Suprapubic skin (tissue), 4 donors: Measurements from ENCODE around the gene ARHGAP30. TPM values are rescaled to one million over a fixed set of nuclear protein-coding genes. Genes with fewer than 3 reads are reported as not detected.

ENCODE experiments used
- DNase-seq, 2 donors: peaks; one replicate each; pipeline ENCODE4 v3.0.0-alpha.2; 2019; ENCODE audit warnings: low spot score in 2 of 2
- H3K27ac ChIP-seq: fragments of 200-600 bp; sonication (generic); one replicate; pipeline ENCODE4 v1.5.1; 2019
- H3K27me3 ChIP-seq: fragments of 200-600 bp; sonication (generic); one replicate; pipeline ENCODE4 v1.5.1; 2019
- H3K36me3 ChIP-seq: fragments of 200-600 bp; sonication (generic); one replicate; pipeline ENCODE4 v1.5.1; 2019
- H3K4me1 ChIP-seq: fragments of 200-600 bp; sonication (generic); one replicate; pipeline ENCODE4 v1.5.1; 2019
- H3K4me3 ChIP-seq: fragments of 200-600 bp; sonication (generic); one replicate; pipeline ENCODE4 v1.5.1; 2019; ENCODE audit warnings: mild to moderate bottlenecking
- H3K9me3 ChIP-seq: fragments of 200-600 bp; sonication (generic); one replicate; pipeline ENCODE4 v1.5.1; 2019
- EP300 ChIP-seq: sonication (generic); formaldehyde crosslinking; IDR thresholded peaks from one replicate; pipeline ENCODE4 v1.6.1; 2017; ENCODE audit warnings: antibody characterized with exemption
- POLR2A ChIP-seq, 2 donors: fragments of 450-650 bp; IDR thresholded peaks; one replicate each; pipeline ENCODE4 v1.6.1; 2017; ENCODE audit warnings: antibody characterized with exemption in 2 of 2, mild to moderate bottlenecking in 2 of 2, moderate library complexity in 2 of 2
- POLR2AphosphoS5 ChIP-seq, 3 donors: sonication (generic); formaldehyde crosslinking; IDR thresholded peaks; one replicate each; pipeline ENCODE4 v1.6.1; 2017; ENCODE audit warnings: antibody characterized with exemption in 3 of 3
- WGBS: methylation state at CpG from one replicate; pipeline ENCODE4 v1.1.5; 2018; 5-methylcytosine and 5-hydroxymethylcytosine counted together
- total RNA-seq, 4 donors: library from RNA; depleted of rRNA; stranded (reverse); fragments of >200 nt; gene quantifications; one replicate each; pipeline ENCODE4 v1.1.0, GENCODE V29; 2016
- TF ChIP-seq, protein P1 (sequence below), 2 donors: fragments of 200-600 bp in 1 of 2; fragments of 450-650 bp in 1 of 2; sonication (generic) in 1 of 2; IDR thresholded peaks; one replicate each; pipeline ENCODE4 v1.5.1; 2016 to 2019; ENCODE audit warnings: antibody characterized with exemption in 2 of 2, mild to moderate bottlenecking in 1 of 2, moderate library complexity in 1 of 2

Gene ARHGAP30
- total RNA-seq, 4 donors from 2014 or later: 12.3 to 46.2 (median 14.5) TPM

DNA sequence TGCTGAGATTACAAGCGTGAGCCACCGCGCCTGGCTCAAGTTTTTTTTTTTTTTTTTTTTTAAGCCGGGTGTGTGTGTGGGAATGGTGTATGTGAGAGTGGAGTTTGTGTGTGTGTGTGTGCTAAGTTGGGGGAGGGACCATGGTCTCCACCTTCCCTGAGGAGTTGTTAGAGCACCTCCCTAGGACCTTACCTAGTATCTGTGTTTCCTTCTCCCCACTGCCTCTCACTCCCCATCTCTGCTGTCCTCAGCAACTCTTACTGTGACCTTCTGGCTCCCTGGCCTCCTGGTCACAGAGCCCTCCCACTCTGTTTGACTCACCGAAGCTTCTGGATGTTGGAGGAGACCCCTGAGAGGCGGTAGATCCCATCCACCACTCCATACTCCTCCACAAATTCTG, 10.4 kb downstream of the ARHGAP30 start:
- Histone ChIP-seq H3K27ac (no peak overlapping the region), H3K9me3 (no peaks in the 10 kb centered on the region), H3K4me1 (no peaks in the 10 kb centered on the region), H3K36me3 (peaks cover 10% of the 10 kb centered on the region), H3K27me3 (peaks cover 8% of the 10 kb centered on the region), H3K4me3 (no peak overlapping the region)
- no peak for TF ChIP-seq POLR2AphosphoS5 (IDR thresholded peaks at IDR 0.05)
- TF ChIP-seq, protein P1, sequence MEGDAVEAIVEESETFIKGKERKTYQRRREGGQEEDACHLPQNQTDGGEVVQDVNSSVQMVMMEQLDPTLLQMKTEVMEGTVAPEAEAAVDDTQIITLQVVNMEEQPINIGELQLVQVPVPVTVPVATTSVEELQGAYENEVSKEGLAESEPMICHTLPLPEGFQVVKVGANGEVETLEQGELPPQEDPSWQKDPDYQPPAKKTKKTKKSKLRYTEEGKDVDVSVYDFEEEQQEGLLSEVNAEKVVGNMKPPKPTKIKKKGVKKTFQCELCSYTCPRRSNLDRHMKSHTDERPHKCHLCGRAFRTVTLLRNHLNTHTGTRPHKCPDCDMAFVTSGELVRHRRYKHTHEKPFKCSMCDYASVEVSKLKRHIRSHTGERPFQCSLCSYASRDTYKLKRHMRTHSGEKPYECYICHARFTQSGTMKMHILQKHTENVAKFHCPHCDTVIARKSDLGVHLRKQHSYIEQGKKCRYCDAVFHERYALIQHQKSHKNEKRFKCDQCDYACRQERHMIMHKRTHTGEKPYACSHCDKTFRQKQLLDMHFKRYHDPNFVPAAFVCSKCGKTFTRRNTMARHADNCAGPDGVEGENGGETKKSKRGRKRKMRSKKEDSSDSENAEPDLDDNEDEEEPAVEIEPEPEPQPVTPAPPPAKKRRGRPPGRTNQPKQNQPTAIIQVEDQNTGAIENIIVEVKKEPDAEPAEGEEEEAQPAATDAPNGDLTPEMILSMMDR (IDR thresholded peaks at IDR 0.05): no peak
- no peak for TF ChIP-seq EP300
- TF ChIP-seq POLR2A (IDR thresholded peaks at IDR 0.05): no peak
- no peak for DNase-seq
- 89% methylated on average over 6 of the region's 6 CpGs for WGBS

DNA sequence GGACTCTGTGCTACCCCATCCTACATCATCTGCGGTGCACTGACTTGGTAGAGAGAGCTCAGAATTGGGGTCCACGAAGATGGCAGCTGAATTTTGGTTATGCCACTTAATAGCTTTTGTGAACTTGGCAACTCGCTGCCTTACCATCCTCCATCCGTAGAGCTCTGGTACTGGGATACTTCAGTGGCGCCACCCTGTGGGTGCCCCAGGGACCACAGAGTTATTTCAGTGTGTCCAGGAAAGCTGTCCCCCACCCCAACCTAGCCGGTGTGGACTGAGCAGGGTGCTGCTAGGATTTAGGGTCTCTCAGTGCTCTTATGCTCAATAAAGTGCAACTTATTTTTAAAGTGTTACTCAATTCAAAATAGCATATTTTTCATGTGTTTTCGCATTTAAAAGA, 14.9 kb downstream of the ARHGAP30 start:
- TF ChIP-seq POLR2A (IDR thresholded peaks at IDR 0.05) (no peak), POLR2AphosphoS5 (IDR thresholded peaks at IDR 0.05) (no peak), EP300 (no peak)
- TF ChIP-seq, protein P1 (IDR thresholded peaks at IDR 0.05): no peak
- H3K4me3 ChIP-seq: no peak overlapping the region
- H3K27ac ChIP-seq: no peak overlapping the region
- H3K36me3 ChIP-seq: peaks cover 40% of the 10 kb centered on the region
- H3K9me3 ChIP-seq: no peaks in the 10 kb centered on the region
- no peaks in the 10 kb centered on the region for H3K4me1 ChIP-seq
- DNase-seq: no peak
- H3K27me3 ChIP-seq: peaks cover 9% of the 10 kb centered on the region
- 89% methylated on average over 6 of the region's 7 CpGs for WGBS

DNA sequence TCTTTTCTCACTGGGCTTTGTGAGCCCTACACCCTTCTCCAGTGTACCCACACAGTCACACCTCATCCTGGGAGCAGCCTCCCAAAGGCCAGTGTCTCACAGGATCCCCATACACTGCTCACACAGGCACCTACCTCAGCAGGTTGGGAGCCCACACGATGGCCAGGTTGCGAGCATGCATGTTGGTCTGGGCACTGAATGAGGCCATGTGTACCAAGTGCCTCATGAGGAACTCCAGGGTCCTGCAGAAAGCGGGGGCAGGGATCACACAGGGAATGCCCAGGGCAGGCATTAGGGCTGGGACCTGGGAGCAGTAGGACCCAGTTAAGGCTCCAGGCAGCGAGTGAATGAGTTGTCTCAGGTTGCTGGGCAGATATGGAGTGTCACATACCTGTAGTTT, 15.5 kb downstream of the ARHGAP30 start:
- WGBS: 83% methylated on average over 3 of the region's 4 CpGs
- no peak for DNase-seq
- H3K27me3 ChIP-seq: peaks cover 9% of the 10 kb centered on the region
- H3K27ac ChIP-seq: no peak overlapping the region
- H3K9me3 ChIP-seq: no peaks in the 10 kb centered on the region
- H3K36me3 ChIP-seq: peaks cover 39% of the 10 kb centered on the region
- no peak overlapping the region for H3K4me3 ChIP-seq
- H3K4me1 ChIP-seq: no peaks in the 10 kb centered on the region
- TF ChIP-seq POLR2A (IDR thresholded peaks at IDR 0.05): no peak
- TF ChIP-seq EP300: no peak
- TF ChIP-seq, protein P1 (IDR thresholded peaks at IDR 0.05): no peak
- no peak for TF ChIP-seq POLR2AphosphoS5 (IDR thresholded peaks at IDR 0.05)

DNA sequence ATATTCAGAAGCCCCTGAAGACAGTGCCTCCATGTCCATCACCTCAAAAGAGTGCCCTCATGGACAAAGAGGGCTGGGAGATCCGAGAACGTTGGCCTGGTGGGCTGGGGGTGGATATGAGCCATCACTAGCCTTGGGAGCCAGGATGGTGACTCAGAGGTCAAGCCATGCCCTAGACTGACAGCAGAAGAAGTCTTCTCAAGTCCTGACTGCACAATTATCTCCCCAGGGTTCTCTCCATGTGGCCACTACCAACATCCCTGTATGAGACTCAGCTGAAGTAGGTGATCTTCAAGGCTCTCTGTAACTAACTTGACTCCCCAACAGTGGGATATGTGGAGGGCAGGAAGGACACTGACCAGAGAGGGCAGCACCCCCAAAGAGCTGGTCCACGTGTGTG, 16.8 kb downstream of the ARHGAP30 start:
- Histone ChIP-seq H3K36me3 (peaks cover 40% of the 10 kb centered on the region), H3K27me3 (peaks cover 9% of the 10 kb centered on the region), H3K4me3 (no peak overlapping the region), H3K4me1 (no peaks in the 10 kb centered on the region), H3K9me3 (no peaks in the 10 kb centered on the region), H3K27ac (no peak overlapping the region)
- WGBS: 80% methylated on average over 1 of the region's 3 CpGs
- TF ChIP-seq POLR2A (IDR thresholded peaks at IDR 0.05) (no peak), EP300 (no peak), POLR2AphosphoS5 (IDR thresholded peaks at IDR 0.05) (no peak)
- TF ChIP-seq, protein P1 (IDR thresholded peaks at IDR 0.05): no peak
- no peak for DNase-seq

DNA sequence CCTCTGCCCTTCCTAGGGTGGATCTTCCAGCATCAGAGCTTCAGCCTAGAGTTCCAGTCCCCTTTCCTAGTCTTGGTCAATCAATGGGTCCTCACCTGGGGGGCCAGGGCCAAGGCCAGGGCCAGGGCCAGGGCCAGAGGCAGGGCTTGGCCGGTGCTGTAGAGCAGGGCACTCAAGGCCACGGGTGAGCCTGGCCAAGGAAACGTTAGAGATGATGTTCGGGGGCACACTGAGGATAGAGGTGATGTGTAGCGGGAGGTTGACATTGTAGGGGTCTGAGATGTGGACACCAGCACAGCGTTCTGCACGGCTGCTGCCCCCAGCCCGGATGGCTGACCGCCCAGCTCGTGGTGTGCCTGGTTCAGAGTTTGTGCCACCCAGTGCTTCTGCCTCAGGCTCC, 18.5 kb downstream of the ARHGAP30 start:
- Histone ChIP-seq H3K27ac (no peak overlapping the region), H3K27me3 (peaks cover 6% of the 10 kb centered on the region), H3K4me1 (peaks cover 8% of the 10 kb centered on the region), H3K4me3 (no peak overlapping the region), H3K9me3 (no peaks in the 10 kb centered on the region), H3K36me3 (peaks cover 40% of the 10 kb centered on the region)
- WGBS: 89% methylated on average over 10 of the region's 10 CpGs
- DNase-seq: no peak
- no peak for TF ChIP-seq EP300
- TF ChIP-seq, protein P1 (IDR thresholded peaks at IDR 0.05): no peak
- no peak for TF ChIP-seq POLR2AphosphoS5 (IDR thresholded peaks at IDR 0.05)
- no peak for TF ChIP-seq POLR2A (IDR thresholded peaks at IDR 0.05)
